Stimulated activated CD4-positive, alpha-beta T cell treated with anti-CD3 and anti-CD28 coated beads, Interleukin-15, amount 100 ng/mL, for 24 hours (primary cell): Measurements from ENCODE around the gene WDR90.

ENCODE experiments used
- DNase-seq: peaks from one replicate; pipeline ENCODE4 v3.0.0-alpha.2; 2020

The WDR90 gene

GRCh38 chr16:640614-641013, 8.6 kb upstream of the WDR90 start:
- no peak for DNase-seq

GRCh38 chr16:641326-642188, 7.6 kb upstream of the WDR90 start, which contains the start of gene MCRIP2:
Gene MCRIP2, plus strand, starts transcription at chr16:641828. Its CDS starts 164 bp downstream, at chr16:641992.
- peak; percentile 91 for DNase-seq

- DNase-seq = peak; percentile 65
Measured at GRCh38 chr16:642189-643049, 6.7 kb upstream of the WDR90 start.

GRCh38 chr16:643050-643368, 6.2 kb upstream of the WDR90 start:
- no peak for DNase-seq

- DNase-seq = no peak
Measured at GRCh38 chr16:644556-644955, 4.6 kb upstream of the WDR90 start.

GRCh38 chr16:645852-646678, 3.1 kb upstream of the WDR90 start:
- no peak for DNase-seq

- no peak for DNase-seq
Measured at GRCh38 chr16:646679-647172, 2.4 kb upstream of the WDR90 start.

GRCh38 chr16:647173-647902, 1.8 kb upstream of the WDR90 start:
- no peak for DNase-seq

GRCh38 chr16:648071-648780, 939 bp upstream of the WDR90 start:
- peak; percentile 76 for DNase-seq

- peak; percentile 53 for DNase-seq
Measured at GRCh38 chr16:649631-650030, 466 bp downstream of the WDR90 start.

GRCh38 chr16:651844-652243, 2.7 kb downstream of the WDR90 start:
- DNase-seq = no peak

- no peak for DNase-seq
Measured at GRCh38 chr16:652454-653305, 3.5 kb downstream of the WDR90 start.

- DNase-seq = no peak
Measured at GRCh38 chr16:654034-654433, 4.9 kb downstream of the WDR90 start.

- DNase-seq = no peak
Measured at GRCh38 chr16:657487-657886, 8.3 kb downstream of the WDR90 start.

- no peak for DNase-seq
Measured at GRCh38 chr16:658679-659571, 9.8 kb downstream of the WDR90 start.

GRCh38 chr16:659618-660017, 10.5 kb downstream of the WDR90 start:
- DNase-seq = no peak

- no peak for DNase-seq
Measured at GRCh38 chr16:660132-660458, 10.9 kb downstream of the WDR90 start.

GRCh38 chr16:660459-661183, 11.5 kb downstream of the WDR90 start:
- peak; percentile 82 for DNase-seq
